HG02678 (cell line): ENCODE results near the gene PALD1.
"Not testable (repeated sequence)": the region's sequence is repeated elsewhere in the genome, so short reads cannot be mapped to it uniquely, and the experiment has no call there.

Experiments used
- ATAC-seq: cut with Tn5 transposase; IDR thresholded peaks from one replicate; pipeline ENCODE4 v1.9.1; 2021; ENCODE audit warnings: mild to moderate bottlenecking, moderate library complexity; ENCODE audit not compliant: unreplicated experiment

Gene PALD1

GRCh38 chr10:70568781-70569495 is 90.4 kb downstream of the PALD1 start:
- no peak for ATAC-seq

- no peak for ATAC-seq
These were observed 92.7 kb downstream of the PALD1 start for GRCh38 chr10:70571236-70571635.

- no peak for ATAC-seq
These were observed 93.3 kb downstream of the PALD1 start for GRCh38 chr10:70571636-70572439.

GRCh38 chr10:70573599-70574506 is 95.3 kb downstream of the PALD1 start:
- no peak for ATAC-seq

- ATAC-seq: no peak
These were observed 96.9 kb downstream of the PALD1 start for GRCh38 chr10:70575486-70575873.

GRCh38 chr10:70575874-70576802 is 97.6 kb downstream of the PALD1 start:
- ATAC-seq: peak; percentile 53

GRCh38 chr10:70576803-70577517 is 98.4 kb downstream of the PALD1 start:
- ATAC-seq: no peak

GRCh38 chr10:70578371-70578947 is 99.9 kb downstream of the PALD1 start:
- peak; percentile 62 for ATAC-seq

- no peak for ATAC-seq
These were observed 100.9 kb downstream of the PALD1 start for GRCh38 chr10:70579234-70580002.

- not testable (repeated sequence) for ATAC-seq
These were observed 102.6 kb downstream of the PALD1 start for GRCh38 chr10:70581176-70581575.

GRCh38 chr10:70582793-70583668 is 104.5 kb downstream of the PALD1 start:
- ATAC-seq: no peak

- no peak for ATAC-seq
These were observed 105.1 kb downstream of the PALD1 start for GRCh38 chr10:70583669-70584037.

GRCh38 chr10:70584366-70584765 is 105.8 kb downstream of the PALD1 start:
- no peak for ATAC-seq

- peak; percentile 67 for ATAC-seq
These were observed 106.5 kb downstream of the PALD1 start for GRCh38 chr10:70584909-70585544.

- no peak for ATAC-seq
These were observed 107.1 kb downstream of the PALD1 start for GRCh38 chr10:70585578-70586169.

GRCh38 chr10:70586348-70586930 is 107.9 kb downstream of the PALD1 start:
- ATAC-seq: no peak
